H1 (cell line): ENCODE data around the gene CMIP. TPM values are rescaled to one million over a fixed set of nuclear protein-coding genes. Genes with fewer than 3 reads are reported as not detected.
"Not testable (repeated sequence)": the region's sequence is repeated elsewhere in the genome, so short reads cannot be mapped to it uniquely, and the experiment has no call there.

Source experiments
- CTCF ChIA-PET: fragments of 300-600 bp; sonication (Branson Sonifier 250); formaldehyde crosslinking; loops from one replicate; lab custom pipeline; 2021; ENCODE audit not compliant: partially characterized antibody; lab: Charles Lee
- POLR2A ChIA-PET: fragments of 300-600 bp; sonication (Branson Sonifier 250); formaldehyde crosslinking; loops from one replicate; lab custom pipeline; 2021; ENCODE audit warnings: inconsistent platforms; ENCODE audit not compliant: partially characterized antibody; lab: Charles Lee
- DNase-seq, 2 experiments: peaks; one replicate each; pipeline versions ENCODE4 v3.0.0 to v3.0.0-alpha.2; 2010 to 2022; ENCODE audit warnings: low spot score in 2 of 2, low read depth in 1 of 2, mixed read lengths in 1 of 2
- FAIRE-seq: peaks from 2 replicates; lab custom pipeline; 2011; peaks lifted over from hg19 to GRCh38; lab: Jason Lieb, UNC
- H2AFZ ChIP-seq: 2 replicates; pipeline ENCODE4 v1.8.1; 2012; ENCODE audit warnings: low read length, inconsistent platforms
- H2AK5ac ChIP-seq: 2 replicates; pipeline ENCODE4 v1.6.1; 2013; ENCODE audit warnings: low read depth, low read length
- H2BK120ac ChIP-seq: replicated peaks from 2 replicates; pipeline ENCODE3; 2013; ENCODE audit warnings: low read depth, low read length, inconsistent platforms
- H2BK12ac ChIP-seq: 2 replicates; pipeline ENCODE4 v1.6.1; 2013; ENCODE audit warnings: low read depth, low read length
- H2BK15ac ChIP-seq: 2 replicates; pipeline ENCODE4 v1.6.1; 2013; ENCODE audit warnings: low read length
- H2BK20ac ChIP-seq: 2 replicates; pipeline ENCODE4 v1.6.1; 2013; ENCODE audit warnings: low read length
- H2BK5ac ChIP-seq: 2 replicates; pipeline ENCODE4 v1.6.1; 2013; ENCODE audit warnings: low read depth, low read length
- H3K14ac ChIP-seq: 2 replicates; pipeline ENCODE4 v1.6.1; 2013; ENCODE audit warnings: inconsistent platforms; ENCODE audit not compliant: insufficient read length
- H3K18ac ChIP-seq: 2 replicates; pipeline ENCODE4 v1.6.1; 2013; ENCODE audit warnings: low read length; ENCODE audit errors: extremely low read depth
- H3K23ac ChIP-seq: 2 replicates; pipeline ENCODE4 v1.6.1; 2013; ENCODE audit warnings: inconsistent platforms; ENCODE audit not compliant: insufficient read length
- H3K23me2 ChIP-seq: 2 replicates; pipeline ENCODE4 v1.6.1; 2013; ENCODE audit warnings: low read depth, low read length
- H3K27ac ChIP-seq: 2 replicates; pipeline ENCODE4 v1.6.1; 2011; ENCODE audit warnings: low read depth, low read length, inconsistent platforms
- H3K27me3 ChIP-seq, 4 experiments: replicated peaks in 1 of 4; 1 replicate in 1 of 4; 2 replicates in 3 of 4; pipeline versions ENCODE4 v1.6.1 to v1.8.1; 2011 to 2013; ENCODE audit warnings: low read length in 3 of 4, mild to moderate bottlenecking in 3 of 4, inconsistent platforms in 2 of 4, mixed read lengths in 2 of 4, moderate library complexity in 1 of 4; ENCODE audit not compliant: control insufficient read depth in 3 of 4, insufficient read depth in 3 of 4; ENCODE audit errors: extremely low read depth in 1 of 4
- H3K36me3 ChIP-seq, 4 experiments: 2 replicates each; pipeline versions ENCODE4 v1.6.1 to v1.8.1; 2011 to 2013; ENCODE audit warnings: mild to moderate bottlenecking in 4 of 4, low read length in 3 of 4, moderate library complexity in 2 of 4, control low read depth in 1 of 4, inconsistent platforms in 1 of 4; ENCODE audit not compliant: insufficient read depth in 4 of 4, control insufficient read depth in 2 of 4
- H3K4ac ChIP-seq: replicated peaks from 2 replicates; pipeline ENCODE3; 2013; ENCODE audit warnings: low read length, low read depth, mixed read lengths, inconsistent platforms; ENCODE audit not compliant: insufficient read length
- H3K4me1 ChIP-seq, 4 experiments: replicated peaks in 1 of 4; 1 replicate in 1 of 4; 2 replicates in 3 of 4; pipeline versions ENCODE4 v1.6.1 to v1.8.1; 2011 to 2013; ENCODE audit warnings: low read length in 3 of 4, inconsistent platforms in 2 of 4, mixed read lengths in 1 of 4; ENCODE audit not compliant: insufficient read depth in 4 of 4, control insufficient read depth in 3 of 4
- H3K4me2 ChIP-seq, 2 experiments: 2 replicates each; pipeline versions ENCODE4 v1.6.1 to v1.8.1; 2011 to 2013; ENCODE audit warnings: low read depth in 2 of 2, low read length in 2 of 2, control low read depth in 1 of 2, inconsistent platforms in 1 of 2, mild to moderate bottlenecking in 1 of 2; ENCODE audit not compliant: insufficient read depth in 1 of 2
- H3K4me3 ChIP-seq, 4 experiments: fragments of 200-600, 300-600 bp in 1 of 4; sonication (generic), shearing (Covaris generic), sonication (Bioruptor Twin) in 1 of 4; 2 replicates each; pipeline versions ENCODE4 v1.5.1 to v1.8.1; 2011 to 2016; ENCODE audit warnings: low read length in 4 of 4, low read depth in 3 of 4, control low read depth in 2 of 4, inconsistent platforms in 2 of 4, mild to moderate bottlenecking in 2 of 4, mixed read lengths in 1 of 4, moderate library complexity in 1 of 4; ENCODE audit not compliant: insufficient read depth in 2 of 4; ENCODE audit errors: extremely low read depth in 1 of 4
- H3K56ac ChIP-seq: replicated peaks from 2 replicates; pipeline ENCODE3; 2013; ENCODE audit warnings: low read depth, mild to moderate bottlenecking, mixed read lengths, low read length, inconsistent platforms; ENCODE audit not compliant: insufficient read length
- H3K79me1 ChIP-seq: 2 replicates; pipeline ENCODE4 v1.6.1; 2013; ENCODE audit warnings: low read depth, low read length, control low read depth
- H3K79me2 ChIP-seq, 2 experiments: 2 replicates each; pipeline versions ENCODE4 v1.6.1 to v1.8.1; 2012 to 2013; ENCODE audit warnings: low read length in 2 of 2, mild to moderate bottlenecking in 2 of 2, inconsistent platforms in 1 of 2; ENCODE audit not compliant: insufficient read depth in 2 of 2, control insufficient read depth in 1 of 2
- H3K9ac ChIP-seq, 4 experiments: replicated peaks in 1 of 4; 1 replicate in 1 of 4; 2 replicates in 3 of 4; pipeline versions ENCODE4 v1.6.1 to v1.8.1; 2011 to 2013; ENCODE audit warnings: low read depth in 3 of 4, low read length in 3 of 4, control low read depth in 2 of 4, mild to moderate bottlenecking in 2 of 4, moderate library complexity in 2 of 4, inconsistent platforms in 1 of 4; ENCODE audit errors: extremely low read depth in 1 of 4
- H3K9me3 ChIP-seq, 2 experiments: 2 replicates each; pipeline versions ENCODE4 v1.6.1 to v1.8.1; 2012 to 2013; ENCODE audit warnings: mild to moderate bottlenecking in 2 of 2, moderate library complexity in 2 of 2, control low read depth in 1 of 2, inconsistent platforms in 1 of 2, low read depth in 1 of 2, low read length in 1 of 2, mixed read lengths in 1 of 2; ENCODE audit not compliant: insufficient read depth in 2 of 2
- H4K20me1 ChIP-seq, 2 experiments: replicated peaks in 1 of 2; 2 replicates each; pipeline versions ENCODE3 to v1.8.1; 2011 to 2013; ENCODE audit warnings: inconsistent platforms in 2 of 2, low read length in 2 of 2, mild to moderate bottlenecking in 1 of 2; ENCODE audit not compliant: insufficient read depth in 2 of 2, control insufficient read depth in 1 of 2
- H4K5ac ChIP-seq: 2 replicates; pipeline ENCODE4 v1.6.1; 2013; ENCODE audit warnings: low read length, low read depth, mixed read lengths, inconsistent platforms; ENCODE audit not compliant: insufficient read length
- H4K8ac ChIP-seq: 2 replicates; pipeline ENCODE4 v1.8.0; 2013; ENCODE audit warnings: mild to moderate bottlenecking, moderate library complexity, low read length, inconsistent platforms; ENCODE audit not compliant: insufficient read depth; ENCODE audit errors: extremely low read depth
- H4K91ac ChIP-seq: replicated peaks from 2 replicates; pipeline ENCODE3; 2013; ENCODE audit warnings: low read length, mixed read lengths, inconsistent platforms; ENCODE audit not compliant: insufficient read length
- WGBS, 2 experiments: shearing (Covaris generic) in 1 of 2; methylation state at CpG; one replicate each; pipeline versions ENCODE4 v1.1.6 to v1.1.7; 2013 to 2015; ENCODE audit warnings: low lambda C conversion rate in 2 of 2, mixed read lengths in 2 of 2, inconsistent platforms in 1 of 2, low coverage in 1 of 2, missing lambda C conversion rate in 1 of 2; ENCODE audit not compliant: insufficient replicate concordance in 2 of 2, insufficient coverage in 1 of 2, insufficient read length in 1 of 2; ENCODE audit errors: extremely low coverage in 1 of 2, missing lambda C conversion rate in 1 of 2; 5-methylcytosine and 5-hydroxymethylcytosine counted together
- polyA plus RNA-seq, 7 experiments: library from polyadenylated mRNA; depleted of rRNA in 3 of 7; stranded (reverse) in 5 of 7; unstranded in 2 of 7; fragments of >200 nt in 5 of 7; fragments of 200-250 nt in 2 of 7; gene quantifications; 1 replicate in 5 of 7; 2 replicates in 1 of 7; 4 replicates in 1 of 7; pipeline versions ENCODE4 v1.2.1 to v1.2.3, GENCODE V29; 2011 to 2013; ENCODE audit warnings: missing spikeins in 2 of 7, mixed read lengths in 2 of 7
- total RNA-seq: library from RNA; stranded (reverse); fragmentation: NEBNext Ultra II Directional; extraction: Animal tissue kit (Norgen Biotek cat#: 25700); gene quantifications from 2 replicates; pipeline ENCODE4 v1.2.1, GENCODE V29; 2021

CMIP gene
- total and polyA plus RNA-seq, 2 of the 8 experiments (the other 6 are each of a cell fraction or from before 2014, with no cell fraction given), result 7.9 to 53.2 TPM

- CTCF ChIA-PET, H3K9ac ChIP-seq, H4K20me1 ChIP-seq, H3K4me3 ChIP-seq, H4K5ac ChIP-seq, H3K4ac ChIP-seq, H2AFZ ChIP-seq, H3K9me3 ChIP-seq, H2BK20ac ChIP-seq, H2AK5ac ChIP-seq, H2BK120ac ChIP-seq, H2BK15ac ChIP-seq, DNase-seq, H3K27me3 ChIP-seq, H4K8ac ChIP-seq, POLR2A ChIA-PET, H3K56ac ChIP-seq, H3K18ac ChIP-seq, FAIRE-seq, H2BK12ac ChIP-seq, H3K4me2 ChIP-seq, H3K4me1 ChIP-seq, H3K79me2 ChIP-seq, H3K79me1 ChIP-seq, H3K14ac ChIP-seq, H3K23me2 ChIP-seq, H4K91ac ChIP-seq, H3K36me3 ChIP-seq, H3K27ac ChIP-seq, H3K23ac ChIP-seq, H2BK5ac ChIP-seq: not testable (repeated sequence)
- 95% methylated on average over 7 of the region's 7 CpGs; no CpG with 5 or more reads in 1 of the 2 experiments for WGBS, 2 experiments
These were observed 22.5 kb upstream of the CMIP start for GRCh38 chr16:81422153-81422552.
